Caco-2 (cell line): ENCODE measurements around the gene SLC34A2. TPM values are rescaled to one million over a fixed set of nuclear protein-coding genes. Genes with fewer than 3 reads are reported as not detected.
A peak's percentile ranks its signal among the peaks of the same experiment; 100 is the strongest.

Experiments
- BruUV-seq: library from RNA; stranded (reverse); fragments of 400-500 nt; replicated peaks from 2 replicates; lab custom pipeline; 2021; lab: Mats Ljungman, UMichigan
- CTCF ChIA-PET: fragments of 300-600 bp; sonication (Branson Sonifier 250); formaldehyde crosslinking; loops from one replicate; lab custom pipeline; 2022; ENCODE audit warnings: antibody characterized with exemption; lab: Charles Lee
- POLR2A ChIA-PET: fragments of 300-600 bp; sonication (Branson Sonifier 250); formaldehyde crosslinking; loops from one replicate; lab custom pipeline; 2022; ENCODE audit warnings: antibody characterized with exemption; lab: Charles Lee
- DNase-seq, 2 experiments: peaks; one replicate each; pipeline versions ENCODE4 v3.0.0 to v3.0.0-alpha.2; 2020 to 2022
- H3K27me3 ChIP-seq: replicated peaks from 2 replicates; pipeline ENCODE4 v1.6.0; 2011; ENCODE audit warnings: low read length; ENCODE audit not compliant: control insufficient read depth, insufficient read depth
- H3K36me3 ChIP-seq: 2 replicates; pipeline ENCODE4 v1.5.1; 2011; ENCODE audit warnings: low read length; ENCODE audit not compliant: control insufficient read depth, insufficient read depth
- H3K4me1 ChIP-seq: fragments of 250-450 bp; sonication (Bioruptor Pico); 2 replicates; pipeline ENCODE4 v1.5.1; 2020; ENCODE audit warnings: mild to moderate bottlenecking
- H3K4me3 ChIP-seq: 2 replicates; pipeline ENCODE4 v1.5.1; 2011; ENCODE audit warnings: low read depth, mild to moderate bottlenecking, control low read depth, low read length
- H3K9me3 ChIP-seq: fragments of 250-450 bp; sonication (Bioruptor Pico); 2 replicates; pipeline ENCODE4 v1.5.1; 2020; ENCODE audit warnings: mild to moderate bottlenecking, moderate library complexity
- H3K27ac Mint-ChIP-seq: one replicate; pipeline ENCODE4 v1.8.0; 2022; ENCODE audit warnings: mixed read lengths; ENCODE audit not compliant: unreplicated experiment
- H3K27me3 Mint-ChIP-seq: one replicate; pipeline ENCODE4 v1.8.0; 2022; ENCODE audit warnings: mixed read lengths; ENCODE audit not compliant: insufficient read depth, unreplicated experiment
- H3K36me3 Mint-ChIP-seq: one replicate; pipeline ENCODE4 v1.8.0; 2022; ENCODE audit warnings: mild to moderate bottlenecking, mixed read lengths; ENCODE audit not compliant: insufficient read depth, unreplicated experiment
- H3K4me1 Mint-ChIP-seq: one replicate; pipeline ENCODE4 v1.8.0; 2022; ENCODE audit warnings: low read depth, mixed read lengths; ENCODE audit not compliant: unreplicated experiment
- H3K4me3 Mint-ChIP-seq: one replicate; pipeline ENCODE4 v1.8.0; 2022; ENCODE audit warnings: mild to moderate bottlenecking, moderate library complexity, mixed read lengths; ENCODE audit not compliant: unreplicated experiment
- H3K9me3 Mint-ChIP-seq: one replicate; pipeline ENCODE4 v1.8.0; 2022; ENCODE audit warnings: mixed read lengths; ENCODE audit not compliant: unreplicated experiment
- CTCF ChIP-seq, 2 experiments: fragments of 200-600 bp in 1 of 2; IDR thresholded peaks; 1 replicate in 1 of 2; 2 replicates in 1 of 2; pipeline versions ENCODE4 v1.5.1 to v1.8.0; 2011 to 2022; ENCODE audit warnings: antibody characterized with exemption in 1 of 2, control low read depth in 1 of 2, inconsistent platforms in 1 of 2, low read depth in 1 of 2, low read length in 1 of 2, mild to moderate bottlenecking in 1 of 2, moderate library complexity in 1 of 2; ENCODE audit not compliant: insufficient read depth in 1 of 2, severe bottlenecking in 1 of 2, unreplicated experiment in 1 of 2
- intact Hi-C: fragments of 100-400 bp; cut with micrococcal nuclease; formaldehyde crosslinking; loops from one replicate; pipeline ENCODE4 v1.10.0; 2022; ENCODE audit not compliant: unreplicated experiment
- total RNA-seq: library from RNA; stranded (reverse); gene quantifications from 2 replicates; pipeline ENCODE4 v1.2.3, GENCODE V29; 2022

Gene SLC34A2
- total RNA-seq, 1 experiment from 2014 or later: 19.9 TPM

DNA sequence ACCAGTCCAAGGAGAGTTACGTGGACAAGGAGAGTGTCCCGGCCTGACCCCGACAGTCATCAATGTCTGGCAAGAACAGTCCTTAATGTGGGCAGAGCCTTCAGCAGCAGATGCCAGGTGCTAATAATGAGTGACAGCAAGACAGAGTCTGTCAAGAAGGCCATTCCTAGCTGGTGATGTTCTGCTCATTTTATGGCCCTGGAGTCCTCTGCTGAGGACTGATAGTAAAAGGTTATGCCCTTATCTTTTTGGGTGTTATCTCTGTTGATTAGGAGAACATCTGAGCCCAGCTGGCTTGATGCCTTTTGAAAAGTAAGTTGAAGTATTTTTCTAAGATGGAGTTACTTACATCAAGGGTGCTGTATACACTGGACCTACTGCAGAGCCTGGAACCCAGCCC lies 67.3 kb downstream of the SLC34A2 start:
- no peaks in the 10 kb centered on the region for H3K27me3 ChIP-seq

DNA sequence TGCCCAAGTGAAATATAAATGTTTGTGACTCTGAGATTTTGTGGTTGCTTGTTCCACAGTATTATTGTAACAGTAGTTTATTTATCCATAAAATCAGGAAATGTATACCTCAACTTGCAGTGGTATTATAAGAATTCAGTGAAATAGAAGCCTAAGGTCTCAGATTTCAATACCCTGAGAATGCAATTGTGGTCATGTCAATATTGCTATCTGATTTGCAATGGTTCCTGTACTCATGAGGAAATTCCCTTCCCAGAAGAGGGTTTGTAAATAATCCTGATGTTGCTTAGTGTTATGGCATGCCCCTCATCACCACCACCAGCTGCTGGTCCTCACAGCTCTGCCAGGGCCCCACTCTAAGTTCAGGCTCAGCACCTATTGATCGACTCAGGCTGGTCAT lies 67.8 kb downstream of the SLC34A2 start:
- H3K27me3 ChIP-seq: no peaks in the 10 kb centered on the region
- TF ChIP-seq CTCF (IDR thresholded peaks at IDR 0.05; ENCODE audit: insufficient read depth in 1 of 2, low read depth in 1 of 2, low read length in 1 of 2, severe bottlenecking in 1 of 2, unreplicated experiment in 1 of 2): no peak
- no peaks in the 10 kb centered on the region for H3K36me3 ChIP-seq
- Mint-ChIP-seq H3K36me3 (no peaks in the 10 kb centered on the region), H3K27me3 (no peaks in the 10 kb centered on the region), H3K4me1 (no peaks in the 10 kb centered on the region), H3K9me3 (no peaks in the 10 kb centered on the region), H3K27ac (no peak overlapping the region), H3K4me3 (no peak overlapping the region)
- no peak overlapping the region for H3K4me3 ChIP-seq
- ChIA-PET CTCF (no interaction called here), POLR2A (no interaction called here)
- DNase-seq: no peak
- H3K4me1 ChIP-seq: no peaks in the 10 kb centered on the region; the same call in 1 of the 2 replicates
- BruUV-seq: no TSS peak
- intact Hi-C loops: no loop called here
- H3K9me3 ChIP-seq: no peaks in the 10 kb centered on the region

More for the DNA sequence above, 67.3 kb downstream of the SLC34A2 start:
- no TSS peak for BruUV-seq
- no peak overlapping the region for H3K27ac Mint-ChIP-seq
- H3K4me3 ChIP-seq: no peak overlapping the region
- no peaks in the 10 kb centered on the region for H3K9me3 Mint-ChIP-seq
- H3K9me3 ChIP-seq: no peaks in the 10 kb centered on the region
- H3K4me1 ChIP-seq: no peaks in the 10 kb centered on the region; the same call in 1 of the 2 replicates
- H3K36me3 Mint-ChIP-seq: no peaks in the 10 kb centered on the region
- CTCF ChIA-PET: interaction anchor here (0.6 kb wide), 1 partner anchor 272 kb away, joined by 3 read pairs; no protein-coding TSS in a partner anchor
- no peak overlapping the region for H3K4me3 Mint-ChIP-seq
- intact Hi-C loops: no loop called here
- no peaks in the 10 kb centered on the region for H3K4me1 Mint-ChIP-seq
- H3K36me3 ChIP-seq: no peaks in the 10 kb centered on the region
- no peak for TF ChIP-seq CTCF (IDR thresholded peaks at IDR 0.05; ENCODE audit: insufficient read depth in 1 of 2, low read depth in 1 of 2, low read length in 1 of 2, severe bottlenecking in 1 of 2, unreplicated experiment in 1 of 2)
- peak; percentile 14 to 40 for DNase-seq
- POLR2A ChIA-PET: no interaction called here
- no peaks in the 10 kb centered on the region for H3K27me3 Mint-ChIP-seq

DNA sequence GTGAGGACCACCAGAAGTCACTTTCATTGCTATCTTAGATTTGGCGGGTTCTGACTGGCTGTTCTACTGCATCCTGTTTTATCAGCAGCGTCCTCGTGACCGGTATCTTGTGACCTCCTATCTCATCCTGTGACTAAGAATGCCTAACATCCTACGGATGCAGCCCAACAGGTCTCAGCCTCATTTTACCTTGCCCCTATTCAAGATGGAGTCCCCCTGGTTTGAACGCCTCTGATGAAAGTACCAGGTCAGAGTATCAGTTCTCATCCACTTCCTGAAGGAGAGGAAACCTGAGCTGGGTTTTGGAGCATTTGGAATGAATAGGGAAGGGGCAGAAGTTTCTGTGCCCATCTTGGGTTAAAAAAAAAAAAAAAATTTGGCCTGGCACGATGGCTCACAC lies 70.2 kb downstream of the SLC34A2 start:
- Histone ChIP-seq H3K27me3 (no peaks in the 10 kb centered on the region), H3K4me1 (no peaks in the 10 kb centered on the region; the same call in 1 of the 2 replicates), H3K4me3 (no peak overlapping the region), H3K9me3 (no peaks in the 10 kb centered on the region), H3K36me3 (no peaks in the 10 kb centered on the region)
- no TSS peak for BruUV-seq
- peak overlapping the region; percentile 51 for H3K27ac Mint-ChIP-seq
- intact Hi-C loops: no loop called here
- no peak overlapping the region for H3K4me3 Mint-ChIP-seq
- no peaks in the 10 kb centered on the region for H3K27me3 Mint-ChIP-seq
- no peaks in the 10 kb centered on the region for H3K4me1 Mint-ChIP-seq
- DNase-seq: no peak
- no peaks in the 10 kb centered on the region for H3K36me3 Mint-ChIP-seq
- ChIA-PET POLR2A (no interaction called here), CTCF (no interaction called here)
- no peaks in the 10 kb centered on the region for H3K9me3 Mint-ChIP-seq
- TF ChIP-seq CTCF (IDR thresholded peaks at IDR 0.05; ENCODE audit: insufficient read depth in 1 of 2, low read depth in 1 of 2, low read length in 1 of 2, severe bottlenecking in 1 of 2, unreplicated experiment in 1 of 2): no peak
